Measurements from ENCODE around the gene FRMD7. TPM values are rescaled to one million over a fixed set of nuclear protein-coding genes. Genes with fewer than 3 reads are reported as not detected.
A peak's percentile ranks its signal among the peaks of the same experiment; 100 is the strongest.

Gene FRMD7
- total and polyA plus RNA-seq, 2 of the 13 experiments (the other 11 are each of a cell fraction or from before 2014, with no cell fraction given), result 0.04 TPM; not detected in 1

GRCh38 chrX:132085786-132086185 lies 42.0 kb downstream of the FRMD7 start (continued):
- TF ChIP-seq ZNF782 (CRISPR knock-in tag; IDR thresholded peaks at IDR 0.05; ENCODE audit: borderline replicate concordance) (no peak), PHB2 (IDR thresholded peaks at IDR 0.05; ENCODE audit: partially characterized antibody) (no peak), ZBED4 (CRISPR knock-in tag; IDR thresholded peaks at IDR 0.05; ENCODE audit: borderline replicate concordance) (no peak), MYC (CRISPR knock-in tag; IDR thresholded peaks at IDR 0.05; ENCODE audit: borderline replicate concordance) (no peak), RBM22 (optimal IDR thresholded peaks at IDR 0.05; ENCODE audit: low read length) (no peak), MATR3 (CRISPR knock-in tag; IDR thresholded peaks at IDR 0.05) (no peak)

- H2AFZ ChIP-seq (ENCODE audit: low read length), result no peak overlapping the region
- DNase-seq (ENCODE audit: low spot score) (peak; percentile 73), FAIRE-seq (peak; percentile 61), ATAC-seq (peak; percentile 98)
- peak overlapping the region in 1 of 3 experiments; percentile 16; a peak in 2 of 6 replicates for H3K4me3 ChIP-seq (replicated peaks in 1 of 3; ENCODE audit: insufficient read depth in 1 of 3, low read depth in 2 of 3, low read length in 3 of 3)
- H3K36me3 ChIP-seq (replicated peaks in 1 of 2; ENCODE audit: control insufficient read depth in 1 of 2, insufficient read depth in 2 of 2, low read length in 2 of 2), result no peaks in the 10 kb centered on the region
- H3K9me3 ChIP-seq (ENCODE audit: low read length), result no peaks in the 10 kb centered on the region
- no TSS peak for BruUV-seq (replicated peaks)
- no peaks in the 10 kb centered on the region for H3K79me2 ChIP-seq (ENCODE audit: insufficient read depth, low read length)
- in situ Hi-C loops (cut with HindIII; ENCODE audit: extremely low pct_ligation_motif_present, low pct_unique_long_range_greater_than_20kb) (loop anchor here (5.0 kb wide), 1 partner anchor 139 kb away; the partner anchor contains the start of gene RAP2C), intact Hi-C loops (cut with micrococcal nuclease; ENCODE audit: unreplicated experiment) (loop anchor here (5.0 kb wide), 2 partner anchors 56 to 139 kb away; partner anchors contain the start of genes RAP2C and STK26)
- no peaks in the 10 kb centered on the region for H4K20me1 ChIP-seq (ENCODE audit: insufficient read depth, low read length)
- 0% methylated on average over 2 of the region's 3 CpGs for WGBS (ENCODE audit: low lambda C conversion rate)
- ChIA-PET POLR2A (interaction anchor here (1.3 kb wide), 1 partner anchor 14 kb away, joined by 3 read pairs; no protein-coding TSS in a partner anchor), CTCF (ENCODE audit: low intra/inter-chr PET ratio, low total read pairs) (no interaction called here)
- H3K4me2 ChIP-seq (ENCODE audit: low read depth, low read length), result peak overlapping the region; percentile 75
- peaks cover 36% of the 10 kb centered on the region for H3K4me1 ChIP-seq (ENCODE audit: insufficient read depth, low read length)
- H3K9ac ChIP-seq (ENCODE audit: insufficient read depth, low read depth, low read length), result no peak overlapping the region; the same call in 1 of the 2 replicates
- no peaks in the 10 kb centered on the region for H3K27me3 ChIP-seq (ENCODE audit: control insufficient read depth in 1 of 2, insufficient read depth in 2 of 2, low read length in 2 of 2)
- H3K27ac ChIP-seq (ENCODE audit: extremely low read length, insufficient read depth, low read length), result peak overlapping the region; percentile 71
- 0 out of 2 replicates have a peak, but pooled peaks have one; percentile 44 for TF ChIP-seq FOXO1 (CRISPR knock-in tag; IDR thresholded peaks at IDR 0.05)
- TF ChIP-seq ZBTB40 (IDR thresholded peaks at IDR 0.05), result no peak
- TF ChIP-seq ZBTB40 (CRISPR knock-in tag; IDR thresholded peaks at IDR 0.05), result no peak
- TF ChIP-seq ASH2L (IDR thresholded peaks at IDR 0.05; ENCODE audit: insufficient read length, low read depth, low read length), result peak; percentile 9
Measured at GRCh38 chrX:132077912-132078311, 49.9 kb downstream of the FRMD7 start.
